ENCODE results near the gene PIK3R6. TPM values are rescaled to one million over a fixed set of nuclear protein-coding genes. Genes with fewer than 3 reads are reported as not detected.

Gene PIK3R6
- total RNA-seq, 1 donor from 2014 or later = 9.9 TPM

- intact Hi-C loops (cut with micrococcal nuclease) = loop anchor here (10.0 kb wide), 1 partner anchor 194 kb away; no protein-coding TSS in a partner anchor
Observed at GRCh38 chr17:8800656-8801055, 66.8 kb downstream of the PIK3R6 start.

GRCh38 chr17:8799570-8800212 is 67.8 kb downstream of the PIK3R6 start:
- intact Hi-C loops (cut with micrococcal nuclease) = loop anchor here (10.0 kb wide), 1 partner anchor 195 kb away; no protein-coding TSS in a partner anchor

GRCh38 chr17:8798846-8799569 is 68.5 kb downstream of the PIK3R6 start, which contains the start of gene MFSD6L:
Gene MFSD6L, minus strand, starts transcription at chr17:8799365. Its CDS starts 245 bp downstream, at chr17:8799120.
- intact Hi-C loops (cut with micrococcal nuclease) = no loop called here

GRCh38 chr17:8798176-8798845 is 69.2 kb downstream of the PIK3R6 start:
- intact Hi-C loops (cut with micrococcal nuclease) = no loop called here

- intact Hi-C loops (cut with micrococcal nuclease) = no loop called here
Observed at GRCh38 chr17:8797621-8798175, 69.8 kb downstream of the PIK3R6 start.

GRCh38 chr17:8794636-8795035 is 72.8 kb downstream of the PIK3R6 start:
- intact Hi-C loops (cut with micrococcal nuclease) = no loop called here

GRCh38 chr17:8793649-8794048 is 73.8 kb downstream of the PIK3R6 start:
- intact Hi-C loops (cut with micrococcal nuclease) = no loop called here

GRCh38 chr17:8792646-8793045 is 74.8 kb downstream of the PIK3R6 start:
- intact Hi-C loops (cut with micrococcal nuclease) = no loop called here

GRCh38 chr17:8791910-8792270 is 75.6 kb downstream of the PIK3R6 start:
- intact Hi-C loops (cut with micrococcal nuclease) = no loop called here

- intact Hi-C loops (cut with micrococcal nuclease) = no loop called here
Observed at GRCh38 chr17:8791248-8791909, 76.1 kb downstream of the PIK3R6 start.

- intact Hi-C loops (cut with micrococcal nuclease) = loop anchor here (5.0 kb wide), 1 partner anchor 108 kb away; no protein-coding TSS in a partner anchor
Observed at GRCh38 chr17:8789743-8790142, 77.7 kb downstream of the PIK3R6 start.

GRCh38 chr17:8788998-8789397 is 78.5 kb downstream of the PIK3R6 start:
- intact Hi-C loops (cut with micrococcal nuclease) = loop anchor here (5.0 kb wide), 1 partner anchor 108 kb away; no protein-coding TSS in a partner anchor

- intact Hi-C loops (cut with micrococcal nuclease) = loop anchor here (5.0 kb wide), 1 partner anchor 112 kb away; no protein-coding TSS in a partner anchor
Observed at GRCh38 chr17:8785547-8786413, 81.7 kb downstream of the PIK3R6 start.

- intact Hi-C loops (cut with micrococcal nuclease) = no loop called here
Observed at GRCh38 chr17:8782176-8782575, 85.3 kb downstream of the PIK3R6 start.

- intact Hi-C loops (cut with micrococcal nuclease) = no loop called here
Observed at GRCh38 chr17:8781776-8782175, 85.7 kb downstream of the PIK3R6 start.

GRCh38 chr17:8776881-8777280 is 90.6 kb downstream of the PIK3R6 start:
- intact Hi-C loops (cut with micrococcal nuclease) = no loop called here

- intact Hi-C loops (cut with micrococcal nuclease) = no loop called here
Observed at GRCh38 chr17:8776248-8776647, 91.2 kb downstream of the PIK3R6 start.

GRCh38 chr17:8766731-8767130 is 100.7 kb downstream of the PIK3R6 start:
- intact Hi-C loops (cut with micrococcal nuclease) = no loop called here

GRCh38 chr17:8762012-8762411 is 105.5 kb downstream of the PIK3R6 start:
- intact Hi-C loops (cut with micrococcal nuclease) = no loop called here

- intact Hi-C loops (cut with micrococcal nuclease) = no loop called here
Observed at GRCh38 chr17:8758137-8758596, 109.3 kb downstream of the PIK3R6 start, which contains the start of gene SPDYE4. Gene SPDYE4, minus strand, starts transcription at chr17:8758546. Its CDS starts 164 bp downstream, at chr17:8758382.
